ENCODE measurements around the gene MT1M. TPM values are rescaled to one million over a fixed set of nuclear protein-coding genes. Genes with fewer than 3 reads are reported as not detected.

Gene MT1M
- total RNA-seq, 1 donor, result 10.3 TPM

- H3K4me3 ChIP-seq (ENCODE audit: low read depth, low read length), result no peak overlapping the region
- DNase-seq (ENCODE audit: low read depth), result no peak
- no peak for TF ChIP-seq CTCF (IDR thresholded peaks at IDR 0.05; ENCODE audit: insufficient read depth, low read length)
Measured at GRCh38 chr16:56604966-56605365, 27.5 kb upstream of the MT1M start.

GRCh38 chr16:56605475-56605874 is 27.0 kb upstream of the MT1M start:
- no peak for DNase-seq (ENCODE audit: low read depth)
- no peak overlapping the region for H3K4me3 ChIP-seq (ENCODE audit: low read depth, low read length)
- TF ChIP-seq CTCF (IDR thresholded peaks at IDR 0.05; ENCODE audit: insufficient read depth, low read length), result no peak

GRCh38 chr16:56606071-56606475 is 26.4 kb upstream of the MT1M start:
- no peak for TF ChIP-seq CTCF (IDR thresholded peaks at IDR 0.05; ENCODE audit: insufficient read depth, low read length)
- DNase-seq (ENCODE audit: low read depth), result no peak
- no peak overlapping the region for H3K4me3 ChIP-seq (ENCODE audit: low read depth, low read length)

GRCh38 chr16:56606476-56607108 is 25.9 kb upstream of the MT1M start:
- peak; percentile 92 for DNase-seq (ENCODE audit: low read depth)
- no peak for TF ChIP-seq CTCF (IDR thresholded peaks at IDR 0.05; ENCODE audit: insufficient read depth, low read length)
- peak overlapping the region; percentile 46 for H3K4me3 ChIP-seq (ENCODE audit: low read depth, low read length)

GRCh38 chr16:56607109-56607618 is 25.3 kb upstream of the MT1M start:
- peak; percentile 97 for DNase-seq (ENCODE audit: low read depth)
- TF ChIP-seq CTCF (IDR thresholded peaks at IDR 0.05; ENCODE audit: insufficient read depth, low read length), result no peak

GRCh38 chr16:56607675-56608042 is 24.8 kb upstream of the MT1M start:
- H3K4me3 ChIP-seq (ENCODE audit: low read depth, low read length), result peak overlapping the region; percentile 54
- TF ChIP-seq CTCF (IDR thresholded peaks at IDR 0.05; ENCODE audit: insufficient read depth, low read length), result no peak
- DNase-seq (ENCODE audit: low read depth), result no peak

More at GRCh38 chr16:56607109-56607618, 25.3 kb upstream of the MT1M start:
- peak overlapping the region; percentile 46 for H3K4me3 ChIP-seq (ENCODE audit: low read depth, low read length)

Data from fibroblast of the aortic adventitia (primary cell).